Stomach (tissue), 9 donors: ENCODE results near the gene RTN4R. TPM values are rescaled to one million over a fixed set of nuclear protein-coding genes. Genes with fewer than 3 reads are reported as not detected.
"Not testable (repeated sequence)": the region's sequence is repeated elsewhere in the genome, so short reads cannot be mapped to it uniquely, and the experiment has no call there.

Source experiments
- DNase-seq, 2 donors: peaks; one replicate each; pipeline versions ENCODE4 v3.0.0 to v3.0.0-alpha.2; 2013 to 2019
- H3K27ac ChIP-seq, 5 donors: fragments of 200-600 bp in 4 of 5; sonication (generic) in 4 of 5; one replicate each; pipeline ENCODE4 v1.5.1; 2013 to 2019; ENCODE audit warnings: mild to moderate bottlenecking in 1 of 5, moderate library complexity in 1 of 5
- H3K27me3 ChIP-seq, 3 donors: fragments of 200-600 bp; sonication (generic); one replicate each; pipeline ENCODE4 v1.5.1; 2017 to 2019; ENCODE audit warnings: mixed run types in 1 of 3
- H3K36me3 ChIP-seq, 4 donors: fragments of 200-600 bp; sonication (generic); 1 replicate in 3 of 4; 2 replicates in 1 of 4; pipeline ENCODE4 v1.5.1; 2016 to 2019
- H3K4me1 ChIP-seq, 4 donors: fragments of 200-600 bp; sonication (generic); one replicate each; pipeline ENCODE4 v1.5.1; 2016 to 2019
- H3K4me3 ChIP-seq, 4 donors: fragments of 200-600 bp; sonication (generic) in 3 of 4; one replicate each; pipeline ENCODE4 v1.5.1; 2016 to 2019; ENCODE audit warnings: mild to moderate bottlenecking in 1 of 4
- H3K9me3 ChIP-seq, 4 donors: fragments of 200-600 bp; sonication (generic); one replicate each; pipeline ENCODE4 v1.5.1; 2016 to 2019
- EP300 ChIP-seq: sonication (generic); formaldehyde crosslinking; IDR thresholded peaks from one replicate; pipeline ENCODE4 v1.6.1; 2017; ENCODE audit warnings: antibody characterized with exemption
- POLR2A ChIP-seq, 4 donors: fragments of 450-650 bp; IDR thresholded peaks; one replicate each; pipeline ENCODE4 v1.6.1; 2016; ENCODE audit warnings: antibody characterized with exemption in 4 of 4, control low read depth in 2 of 4, mild to moderate bottlenecking in 1 of 4, moderate library complexity in 1 of 4
- POLR2AphosphoS5 ChIP-seq, 3 donors: sonication (generic); formaldehyde crosslinking; IDR thresholded peaks; one replicate each; pipeline ENCODE4 v1.6.1; 2016; ENCODE audit warnings: antibody characterized with exemption in 3 of 3
- WGBS, 5 donors: extraction: QIAGEN DNeasy Blood & Tissue Kit in 3 of 5; methylation state at CpG; one replicate each; pipeline versions ENCODE4 v1.1.5 to v1.1.7; 2013 to 2018; 5-methylcytosine and 5-hydroxymethylcytosine counted together
- intact Hi-C: fragments of 100-400 bp; cut with DNase I; formaldehyde crosslinking; loops from one replicate; pipeline ENCODE4 v1.15.1; 2023; ENCODE audit warnings: low total_unique reads
- polyA plus RNA-seq, 3 donors: library from polyadenylated mRNA; stranded (reverse); fragments of 200-250 nt; gene quantifications; one replicate each; pipeline ENCODE4 v1.2.3, GENCODE V29; 2013
- total RNA-seq, 5 donors: library from RNA; depleted of rRNA; stranded (reverse); fragments of >200 nt; gene quantifications; one replicate each; pipeline versions ENCODE4 v1.1.0 to v1.2.3, GENCODE V29; 2014 to 2016
- TF ChIP-seq, protein P1 (sequence below), 7 experiments: fragments of 450-650 bp in 4 of 7; fragments of 200-600 bp in 3 of 7; sonication (generic) in 3 of 7; IDR thresholded peaks; one replicate each; pipeline ENCODE4 v1.5.1; 2016 to 2019; ENCODE audit warnings: antibody characterized with exemption in 7 of 7, control low read depth in 2 of 7, mild to moderate bottlenecking in 1 of 7
- donor health status: healthy with polysubstance abuse.
- donor health status: Bipolar disorder and iron deficiency.
- donor health status: healthy.

RTN4R gene
- total and polyA plus RNA-seq, 8 donors = 0.92 to 2.2 (median 1.7) TPM; not detected in 3

DNA sequence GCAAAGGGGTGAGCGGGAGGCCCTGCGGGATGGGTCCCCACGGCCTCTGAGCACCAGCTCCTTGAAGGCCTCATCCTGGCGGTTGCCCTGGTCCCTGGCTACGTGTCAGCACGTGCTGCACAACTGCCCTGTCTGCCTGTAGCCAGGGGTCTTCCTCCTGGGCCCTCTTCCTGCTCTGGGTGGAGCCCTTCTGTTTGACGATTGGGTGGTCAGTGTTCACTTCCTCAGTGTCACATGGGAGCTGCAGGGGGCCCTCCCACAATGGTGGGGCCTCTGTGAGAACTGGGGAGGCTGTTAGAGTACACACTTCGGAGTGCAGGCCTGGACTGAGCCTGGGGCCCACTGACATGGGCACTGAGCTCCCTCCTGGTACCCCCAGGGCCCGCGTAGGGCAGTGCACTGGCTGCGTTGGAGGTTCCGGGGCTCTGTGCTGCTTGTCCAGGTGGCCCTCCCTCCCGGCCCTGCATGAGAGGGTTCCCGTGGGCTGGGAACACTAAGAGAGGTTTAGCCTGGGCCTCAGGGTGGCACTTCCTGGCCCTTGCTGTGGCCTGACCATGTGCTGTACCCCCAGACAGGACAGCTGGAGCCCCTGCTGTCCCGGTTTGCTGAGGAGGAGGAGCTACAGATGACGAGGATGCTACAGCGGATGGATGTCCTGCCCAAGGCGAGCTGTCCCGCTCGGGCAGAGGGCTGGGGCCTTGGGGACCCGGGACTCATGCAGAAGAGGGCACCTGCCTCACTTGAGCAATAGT lies 38.0 kb upstream of the RTN4R start:
- DNase-seq = no peak
- 66 to 78% (median 71%) methylated on average over 8 to 21 of the region's 21 CpGs for WGBS, 5 donors
- intact Hi-C loops = no loop called here
- no peak overlapping the region for H3K27ac ChIP-seq
- peaks cover 0 to 50% (median 8%) of the 10 kb centered on the region in 3 donors for H3K27me3 ChIP-seq
- H3K4me1 ChIP-seq = no peaks in the 10 kb centered on the region
- TF ChIP-seq, protein P1, sequence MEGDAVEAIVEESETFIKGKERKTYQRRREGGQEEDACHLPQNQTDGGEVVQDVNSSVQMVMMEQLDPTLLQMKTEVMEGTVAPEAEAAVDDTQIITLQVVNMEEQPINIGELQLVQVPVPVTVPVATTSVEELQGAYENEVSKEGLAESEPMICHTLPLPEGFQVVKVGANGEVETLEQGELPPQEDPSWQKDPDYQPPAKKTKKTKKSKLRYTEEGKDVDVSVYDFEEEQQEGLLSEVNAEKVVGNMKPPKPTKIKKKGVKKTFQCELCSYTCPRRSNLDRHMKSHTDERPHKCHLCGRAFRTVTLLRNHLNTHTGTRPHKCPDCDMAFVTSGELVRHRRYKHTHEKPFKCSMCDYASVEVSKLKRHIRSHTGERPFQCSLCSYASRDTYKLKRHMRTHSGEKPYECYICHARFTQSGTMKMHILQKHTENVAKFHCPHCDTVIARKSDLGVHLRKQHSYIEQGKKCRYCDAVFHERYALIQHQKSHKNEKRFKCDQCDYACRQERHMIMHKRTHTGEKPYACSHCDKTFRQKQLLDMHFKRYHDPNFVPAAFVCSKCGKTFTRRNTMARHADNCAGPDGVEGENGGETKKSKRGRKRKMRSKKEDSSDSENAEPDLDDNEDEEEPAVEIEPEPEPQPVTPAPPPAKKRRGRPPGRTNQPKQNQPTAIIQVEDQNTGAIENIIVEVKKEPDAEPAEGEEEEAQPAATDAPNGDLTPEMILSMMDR (IDR thresholded peaks at IDR 0.05) = no peak
- no peak for TF ChIP-seq POLR2AphosphoS5 (IDR thresholded peaks at IDR 0.05)
- TF ChIP-seq POLR2A (IDR thresholded peaks at IDR 0.05) = no peak
- no peak for TF ChIP-seq EP300
- no peaks in the 10 kb centered on the region for H3K9me3 ChIP-seq
- H3K36me3 ChIP-seq = no peaks in the 10 kb centered on the region
- H3K4me3 ChIP-seq = no peak overlapping the region

DNA sequence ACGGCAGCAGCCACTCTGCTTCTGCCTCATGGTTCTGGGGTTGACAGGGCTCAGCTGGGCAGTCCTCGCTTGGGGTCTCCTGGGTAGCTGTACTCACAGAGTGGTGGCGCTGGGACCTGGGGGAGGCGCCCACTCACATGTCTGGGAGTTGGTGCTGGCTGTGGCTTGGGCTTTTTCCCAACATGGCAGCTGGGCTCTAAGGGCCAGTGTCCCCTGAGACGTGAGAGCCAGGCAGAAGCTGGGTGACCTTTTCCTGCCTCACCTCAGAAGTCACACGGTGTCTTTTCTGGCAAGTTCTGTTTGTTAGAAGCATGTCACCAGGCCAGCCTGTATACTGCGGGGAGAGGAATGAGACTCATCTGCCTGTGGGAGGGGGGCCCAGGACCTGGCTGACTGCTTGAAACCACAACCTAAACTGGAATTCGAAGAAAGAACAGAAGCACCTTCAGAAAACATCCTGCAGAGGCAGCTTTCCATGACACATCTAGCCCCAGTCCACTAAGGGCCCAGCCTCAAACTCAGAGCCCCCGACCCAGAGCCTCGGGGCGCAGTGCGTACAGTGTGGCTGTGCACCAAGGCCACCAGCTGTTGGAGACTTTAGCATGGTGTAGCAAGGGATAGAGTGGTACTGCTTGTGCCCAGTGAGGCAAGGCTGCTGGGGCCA lies 37.2 kb upstream of the RTN4R start:
- peaks cover 0 to 57% (median 10%) of the 10 kb centered on the region in 3 donors for H3K27me3 ChIP-seq
- H3K9me3 ChIP-seq, H3K36me3 ChIP-seq, H3K27ac ChIP-seq, intact Hi-C loops, DNase-seq, H3K4me1 ChIP-seq, H3K4me3 ChIP-seq: not testable (repeated sequence)
- WGBS, 5 donors = 75 to 88% (median 86%) methylated on average over 4 to 12 of the region's 12 CpGs

DNA sequence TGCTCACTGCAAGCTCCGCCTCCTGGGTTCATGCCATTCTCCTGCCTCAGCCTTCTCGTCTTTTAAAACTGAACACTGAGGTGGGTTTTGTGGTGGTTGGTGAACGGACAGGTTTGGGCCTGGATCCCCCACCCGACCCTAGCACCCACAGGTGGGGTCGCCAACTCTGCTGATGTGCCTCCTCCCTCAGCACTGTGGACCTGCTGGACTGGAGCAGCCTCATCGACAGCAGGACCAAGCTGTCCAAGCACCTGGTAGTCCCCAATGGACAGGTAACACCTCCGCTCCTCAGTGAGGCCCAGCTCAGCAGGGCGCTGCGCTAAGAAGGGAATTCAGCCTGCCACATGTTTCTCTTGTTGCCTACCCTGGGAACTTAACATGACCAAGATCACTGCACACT lies 36.5 kb upstream of the RTN4R start:
- no peak for DNase-seq
- Histone ChIP-seq H3K36me3 (no peaks in the 10 kb centered on the region), H3K27ac (no peak overlapping the region), H3K4me1 (peaks cover 0 to 7% (median 7%) of the 10 kb centered on the region in 4 donors), H3K27me3 (peaks cover 0 to 64% (median 10%) of the 10 kb centered on the region in 3 donors), H3K9me3 (no peaks in the 10 kb centered on the region), H3K4me3 (no peak overlapping the region)
- 72 to 81% (median 77%) methylated on average over 9 of the region's 9 CpGs for WGBS, 5 donors
- intact Hi-C loops = no loop called here
- TF ChIP-seq, protein P1 (IDR thresholded peaks at IDR 0.05) = no peak

DNA sequence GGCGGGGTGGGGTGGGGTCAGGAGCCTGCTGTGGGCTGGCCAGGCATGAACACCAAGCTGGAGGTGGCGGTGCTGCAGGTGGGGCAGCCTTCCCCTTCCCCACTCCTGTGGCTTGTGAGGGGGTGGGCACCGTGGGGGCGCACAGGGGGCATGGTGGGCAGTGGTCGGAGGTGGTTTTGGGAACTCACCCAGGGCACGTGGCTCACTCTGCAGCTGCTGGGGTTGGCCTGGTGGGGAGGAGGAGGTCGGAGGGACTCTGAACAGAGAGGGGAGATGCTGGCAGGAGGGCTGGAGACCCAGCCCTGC lies 35.1 kb upstream of the RTN4R start:
- H3K9me3 ChIP-seq, H3K4me3 ChIP-seq, H3K36me3 ChIP-seq, DNase-seq, intact Hi-C loops, H3K27ac ChIP-seq: not testable (repeated sequence)
- Histone ChIP-seq H3K27me3 (peaks cover 0 to 78% (median 10%) of the 10 kb centered on the region in 3 donors), H3K4me1 (peaks cover 0 to 22% (median 19%) of the 10 kb centered on the region in 4 donors)
- 36 to 69% (median 61%) methylated on average over 3 to 7 of the region's 7 CpGs for WGBS, 5 donors

DNA sequence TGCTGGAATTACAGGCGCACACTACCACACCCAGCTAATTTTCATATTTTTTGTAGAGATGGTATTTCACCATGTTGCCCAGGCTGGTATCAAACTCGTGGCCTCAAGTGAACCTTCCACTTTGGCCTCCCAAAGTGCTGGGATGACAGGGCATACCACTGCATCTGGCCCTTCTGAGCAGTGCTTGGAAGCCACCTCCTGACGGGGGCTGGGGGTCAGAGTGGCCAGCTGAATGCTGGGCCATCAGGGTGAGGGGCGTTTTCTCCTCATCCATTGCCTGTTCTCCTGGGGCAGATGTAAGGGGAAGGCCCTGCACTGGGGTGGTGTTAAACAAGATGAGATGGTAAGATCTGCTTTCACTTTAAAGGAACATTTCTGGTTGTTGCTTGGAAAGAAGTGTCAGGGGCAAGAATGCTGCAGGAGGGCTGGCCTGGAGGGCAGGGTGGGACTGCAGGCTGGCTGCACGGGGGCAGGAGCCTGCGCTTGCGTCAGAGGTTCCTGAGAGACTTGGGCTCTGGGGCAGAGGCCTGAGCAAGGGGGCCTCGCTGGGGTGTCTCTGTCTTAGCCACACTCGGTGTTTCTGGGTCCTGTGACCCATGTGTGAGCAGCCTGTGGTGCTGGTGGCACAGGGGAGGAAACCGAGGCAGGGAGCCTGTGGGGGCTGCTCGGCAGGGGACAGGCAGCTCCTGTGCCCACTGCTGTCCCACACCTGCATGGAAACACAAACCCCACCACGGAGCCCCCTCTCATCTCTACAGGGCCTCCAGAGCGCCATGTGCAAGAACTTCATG lies 34.5 kb upstream of the RTN4R start:
- Histone ChIP-seq H3K27ac (no peak overlapping the region), H3K9me3 (no peaks in the 10 kb centered on the region), H3K4me3 (no peak overlapping the region), H3K36me3 (no peaks in the 10 kb centered on the region), H3K4me1 (peaks cover 0 to 23% (median 19%) of the 10 kb centered on the region in 4 donors), H3K27me3 (peaks cover 0 to 78% (median 10%) of the 10 kb centered on the region in 3 donors)
- whole genome bisulfite sequencing, 5 donors = 72 to 84% (median 77%) methylated on average over 10 to 13 of the region's 13 CpGs
- no peak for DNase-seq
- TF ChIP-seq, protein P1 (IDR thresholded peaks at IDR 0.05) = no peak
- TF ChIP-seq EP300 = no peak
- TF ChIP-seq POLR2AphosphoS5 (IDR thresholded peaks at IDR 0.05) = no peak
- intact Hi-C loops = no loop called here
